Sciatic nerve (tissue), 2 donors: Measurements from ENCODE around the gene OSBPL1A. TPM values are rescaled to one million over a fixed set of nuclear protein-coding genes. Genes with fewer than 3 reads are reported as not detected.

ENCODE experiments used
- ATAC-seq: fragments of 200-7000 bp; cut with Tn5 transposase; one replicate; pipeline ENCODE4 v1.9.1; 2020; ENCODE audit warnings: mild to moderate bottlenecking, moderate library complexity
- DNase-seq: peaks from one replicate; pipeline ENCODE4 v3.0.0-alpha.2; 2020; ENCODE audit warnings: low spot score
- intact Hi-C: fragments of 100-400 bp; cut with DNase I; formaldehyde crosslinking; loops from one replicate; pipeline ENCODE4 v1.14.2; 2022
- total RNA-seq: library from RNA; stranded (reverse); fragmentation: NEBNext Ultra II Directional; extraction: Animal tissue kit (Norgen Biotek cat#: 25700); gene quantifications from one replicate; pipeline ENCODE4 v1.2.1, GENCODE V29; 2021
- donor health status: DM: no; HTN: no; CAD: no.
- donor health status: DM: no; HTN: no; CAD: no.

Gene OSBPL1A
- total RNA-seq, 1 donor from 2014 or later = 117 TPM

DNA sequence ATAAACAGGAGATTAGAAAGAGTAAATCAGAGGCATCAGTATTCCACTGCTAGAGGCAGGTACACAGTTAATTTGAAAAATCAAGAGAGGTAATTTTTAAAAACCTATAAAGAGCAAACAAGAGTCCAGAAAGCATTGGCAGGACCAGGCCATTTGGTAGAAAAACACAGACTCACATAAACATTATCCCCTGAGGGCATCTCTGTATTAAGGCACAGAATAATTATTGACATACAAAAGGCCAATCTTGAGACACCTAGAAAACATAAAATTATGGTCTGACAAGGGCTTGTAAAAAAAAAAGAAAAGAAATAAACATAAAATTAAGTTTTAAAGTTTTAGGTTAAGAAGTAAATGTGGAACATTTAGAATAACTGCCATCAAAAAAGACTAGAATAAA is 120.6 kb downstream of the OSBPL1A start:
- intact Hi-C loops = no loop called here
- no peak for ATAC-seq

DNA sequence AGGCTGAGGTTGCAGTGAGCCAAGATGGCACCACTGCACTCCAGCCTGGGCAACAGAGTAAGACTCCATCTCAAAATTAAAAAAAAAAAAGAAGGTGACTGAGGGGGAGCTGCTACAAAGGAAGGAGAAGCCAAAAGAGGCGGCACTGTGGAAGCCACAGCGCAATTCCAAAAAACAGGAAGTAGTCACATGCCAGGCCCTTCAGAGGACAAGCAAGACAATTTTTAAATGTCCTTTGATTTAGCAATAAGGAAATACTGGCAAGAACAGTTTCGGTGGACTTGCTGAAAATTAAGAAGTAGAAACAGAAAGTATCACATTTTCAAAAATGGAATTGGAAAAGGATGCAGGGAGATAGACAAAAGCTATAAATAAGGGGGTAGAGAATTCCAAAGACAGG is 122.8 kb downstream of the OSBPL1A start:
- no peak for ATAC-seq
- intact Hi-C loops = no loop called here
- DNase-seq = no peak

More for the DNA sequence above, 120.6 kb downstream of the OSBPL1A start:
- no peak for DNase-seq

DNA sequence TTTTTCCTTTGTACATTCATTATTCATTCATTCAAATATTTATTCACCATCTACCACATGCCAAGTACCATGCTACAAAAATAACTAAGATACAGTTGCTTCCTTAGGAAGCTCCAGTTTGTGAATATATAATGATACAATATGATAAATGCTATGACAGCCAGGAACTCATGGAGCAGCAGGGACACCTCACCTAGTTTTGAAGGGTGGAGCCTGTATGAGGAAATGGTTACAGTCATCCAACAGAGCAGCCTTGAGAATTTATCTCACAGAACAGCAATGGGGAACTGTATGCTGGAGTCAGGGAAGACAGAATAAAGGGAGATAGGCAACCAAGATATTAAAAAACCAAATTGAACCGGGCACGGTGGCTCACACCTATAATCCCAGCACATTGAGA is 124.0 kb downstream of the OSBPL1A start:
- ATAC-seq = no peak
- intact Hi-C loops = no loop called here

DNA sequence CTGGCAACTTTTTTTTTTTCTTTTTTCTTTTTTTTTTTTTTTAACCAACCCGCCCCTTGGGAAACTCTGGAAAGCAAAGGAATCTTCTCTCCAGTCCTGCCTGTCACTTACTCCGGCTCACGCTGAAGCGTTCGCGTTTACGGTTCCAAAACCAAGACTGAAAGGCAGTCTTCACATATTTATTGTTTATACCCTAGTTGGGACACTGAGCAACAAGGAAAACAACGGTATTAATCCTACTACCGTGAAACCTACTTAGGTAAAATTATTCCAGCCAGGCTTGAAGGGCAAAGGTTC is 125.4 kb downstream of the OSBPL1A start:
- intact Hi-C loops = no loop called here
- ATAC-seq = no peak
- DNase-seq = no peak

More for the DNA sequence above, 124.0 kb downstream of the OSBPL1A start:
- no peak for DNase-seq

DNA sequence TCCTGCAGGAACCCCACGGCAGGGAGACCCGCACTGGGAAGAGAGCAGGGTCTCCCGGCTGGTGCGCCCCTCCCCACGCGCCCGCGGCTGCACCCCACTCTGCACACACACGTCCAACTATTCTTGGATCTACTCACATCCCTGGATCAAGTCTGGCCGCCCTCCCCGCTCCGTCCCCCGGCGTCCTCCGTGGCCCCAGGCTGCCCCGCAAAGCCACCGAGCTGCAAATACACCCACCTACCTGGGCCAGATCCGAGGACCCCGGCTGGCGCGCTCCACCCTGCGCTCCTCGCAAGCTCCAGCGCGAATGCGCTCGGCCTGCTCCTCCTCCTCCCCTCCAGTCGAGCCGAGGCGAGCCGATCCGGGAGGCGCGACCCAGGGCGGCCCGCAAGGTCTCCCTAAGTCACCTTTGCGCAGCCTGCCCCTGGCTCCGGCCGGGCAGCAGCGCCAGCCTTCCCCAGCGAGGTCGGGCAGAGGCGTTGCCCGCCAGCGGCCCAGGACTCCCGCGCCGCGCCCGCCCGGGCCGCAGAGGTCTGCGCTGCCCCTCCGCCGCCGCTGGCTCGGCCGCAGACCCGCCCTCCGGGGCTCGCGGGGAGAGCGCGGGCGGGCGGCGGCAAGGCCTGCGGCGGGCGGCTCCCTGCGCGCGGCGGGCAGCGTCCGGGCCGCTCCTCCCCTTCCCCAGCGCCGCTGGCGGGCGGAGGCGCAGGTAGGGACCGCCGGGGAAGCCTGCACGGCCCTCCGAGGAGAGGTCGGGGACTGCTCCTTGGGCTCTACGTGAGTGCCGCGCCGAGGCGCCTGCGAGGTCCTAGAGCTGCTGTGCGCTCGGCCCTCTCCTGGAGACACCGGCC is 126.0 kb downstream of the OSBPL1A start:
- intact Hi-C loops = no loop called here
- DNase-seq (peak; percentile 84), ATAC-seq (peak; percentile 90)

DNA sequence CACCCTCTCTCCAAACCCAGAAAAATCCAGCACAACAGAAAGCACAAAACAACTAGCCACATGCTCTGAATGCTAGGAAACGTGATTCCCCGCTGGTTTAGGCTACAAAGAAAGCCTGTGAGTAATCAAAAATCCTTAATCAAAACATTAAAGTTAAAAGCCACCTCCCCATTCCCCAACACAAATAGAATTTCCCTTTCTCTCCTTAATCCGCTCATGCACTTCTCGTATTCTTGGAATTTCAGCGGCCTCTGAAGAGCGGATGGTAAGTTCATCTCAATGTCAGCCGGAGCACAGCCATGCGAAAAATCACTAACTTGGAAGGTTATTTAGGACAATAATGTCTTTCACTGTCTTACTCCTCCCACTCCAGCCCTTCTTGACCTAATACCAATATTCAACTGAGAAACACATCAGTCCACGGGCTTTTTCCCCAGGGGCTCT is 126.7 kb downstream of the OSBPL1A start:
- ATAC-seq (peak; percentile 83), DNase-seq (no peak)
- intact Hi-C loops = no loop called here

DNA sequence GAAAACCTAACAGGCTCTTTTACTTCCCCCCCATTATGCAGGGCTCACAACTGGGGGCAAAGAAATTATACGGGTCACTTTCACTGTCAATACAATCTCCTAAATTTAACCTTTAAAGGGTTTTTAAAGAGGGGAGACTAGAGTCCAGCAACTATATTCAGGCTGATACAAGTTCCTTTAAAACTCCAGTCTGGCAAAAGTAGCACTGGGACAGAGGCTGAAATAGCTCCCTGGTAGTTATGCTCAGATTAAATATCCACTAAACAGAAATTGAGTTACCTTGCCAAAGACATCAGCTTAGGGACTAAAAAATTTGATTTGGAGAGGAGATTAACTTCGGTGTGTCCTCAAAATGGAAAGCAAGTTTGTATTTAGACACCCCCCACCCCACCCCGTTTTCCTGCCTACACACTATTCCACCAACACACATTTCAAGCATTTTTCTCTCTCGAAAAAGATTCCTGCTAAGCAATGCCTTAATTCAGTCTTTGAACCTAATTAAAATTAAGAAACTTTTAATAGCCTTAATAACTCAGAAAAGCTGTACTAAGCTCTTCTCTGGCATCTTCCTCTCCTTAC is 127.2 kb downstream of the OSBPL1A start:
- intact Hi-C loops = no loop called here
- no peak for DNase-seq
- no peak for ATAC-seq

DNA sequence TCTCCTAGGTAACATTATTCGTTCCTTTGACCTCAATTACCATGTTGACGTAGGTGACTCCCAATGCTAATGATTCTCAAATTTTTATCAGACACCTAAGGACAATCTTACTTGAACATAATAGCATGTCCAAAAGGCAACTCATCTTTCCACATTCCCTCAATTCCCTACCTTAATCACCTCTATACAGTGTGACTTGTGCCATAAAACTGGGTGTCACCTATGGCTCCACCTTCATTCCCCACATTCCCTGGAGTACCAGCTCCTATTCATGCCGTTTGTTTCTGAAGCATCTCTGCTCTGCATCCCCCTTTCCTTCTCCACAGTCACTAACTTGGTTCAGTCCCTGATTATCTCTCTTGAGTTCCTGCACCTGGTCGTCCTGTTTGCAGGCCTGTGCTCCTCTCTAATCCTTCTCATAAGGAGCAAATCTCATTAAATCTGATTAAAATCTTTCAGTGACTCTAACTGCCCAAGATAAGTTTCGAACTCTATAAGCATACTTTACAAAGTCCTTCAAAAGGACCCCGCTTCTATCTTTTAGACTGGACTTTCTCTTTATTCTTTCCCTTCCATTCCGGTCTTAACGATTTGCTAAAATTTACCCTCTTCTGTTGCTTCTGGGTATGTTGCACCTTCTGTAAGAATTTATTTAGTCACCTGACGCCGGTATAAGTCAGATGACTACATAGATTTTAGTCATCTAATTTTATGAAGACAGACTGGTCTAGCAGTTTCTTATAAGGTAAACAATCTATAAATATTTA is 128.7 kb downstream of the OSBPL1A start:
- intact Hi-C loops = no loop called here
- DNase-seq = no peak
- ATAC-seq = no peak

DNA sequence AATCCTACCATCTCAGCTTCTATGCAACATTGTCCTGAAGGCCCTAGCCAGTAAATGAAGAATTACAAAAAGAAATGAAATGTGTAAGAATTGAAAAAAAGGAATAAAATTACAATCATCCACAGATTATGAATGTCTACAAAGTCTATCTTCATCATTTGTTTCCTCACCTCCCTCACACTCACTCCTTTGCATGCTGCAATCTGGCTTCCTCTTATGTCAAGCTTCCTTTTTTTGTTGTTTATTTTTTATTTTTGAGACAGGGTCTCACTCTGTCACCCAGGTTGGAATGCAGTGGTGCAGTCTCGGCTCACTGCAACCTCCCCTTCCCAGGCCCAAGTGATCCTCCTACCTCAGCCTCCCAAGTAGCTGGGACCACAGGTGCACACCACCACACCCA is 129.7 kb downstream of the OSBPL1A start:
- no peak for ATAC-seq
- no peak for DNase-seq
- intact Hi-C loops = no loop called here

DNA sequence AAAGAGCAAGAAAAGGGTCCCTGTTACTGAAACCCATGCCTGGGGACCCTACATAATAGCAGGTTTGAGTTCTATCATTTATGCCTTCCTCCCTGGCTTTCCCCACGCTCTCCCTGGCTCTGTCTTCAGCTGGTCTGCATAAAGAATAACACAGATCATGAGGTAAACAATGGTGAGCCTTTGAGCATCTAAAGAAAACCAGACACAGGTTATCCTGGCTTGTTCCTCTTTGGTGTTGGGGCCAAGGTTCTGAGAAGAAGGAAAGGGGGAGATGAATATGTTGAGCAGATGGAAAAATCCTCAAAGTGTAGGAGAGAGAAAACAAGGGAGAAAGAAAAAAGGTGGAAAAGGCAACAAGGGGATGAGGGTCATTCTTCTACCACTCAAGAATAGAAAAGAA is 131.5 kb downstream of the OSBPL1A start:
- intact Hi-C loops = no loop called here
- no peak for ATAC-seq
- no peak for DNase-seq

DNA sequence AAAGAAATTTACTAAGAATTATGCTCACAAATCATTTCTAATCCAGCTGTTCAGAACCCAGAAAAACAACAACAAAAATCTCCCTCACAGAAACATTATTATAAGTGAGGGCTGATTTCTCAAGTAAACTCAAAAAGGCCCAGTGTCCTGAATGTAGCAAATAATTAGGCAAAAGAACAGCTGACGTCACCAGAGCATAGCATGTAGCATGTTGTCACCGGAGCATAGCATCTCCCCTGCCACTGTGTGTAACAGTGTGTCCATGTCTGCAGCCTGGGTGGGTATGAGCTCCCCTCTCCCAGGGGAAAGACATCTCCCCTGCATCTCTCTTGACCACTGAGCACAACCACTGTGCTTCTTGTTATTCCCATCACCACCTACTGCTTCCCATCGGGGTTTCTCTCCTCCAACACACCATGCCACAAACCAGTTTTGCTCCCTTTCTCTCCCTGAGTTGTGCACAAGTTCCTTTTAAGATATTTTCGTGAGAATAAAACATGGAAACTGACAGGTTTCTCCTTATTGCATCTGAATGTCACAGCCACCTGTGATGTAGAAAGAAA is 132.0 kb downstream of the OSBPL1A start:
- intact Hi-C loops = no loop called here
- ATAC-seq (no peak), DNase-seq (no peak)

DNA sequence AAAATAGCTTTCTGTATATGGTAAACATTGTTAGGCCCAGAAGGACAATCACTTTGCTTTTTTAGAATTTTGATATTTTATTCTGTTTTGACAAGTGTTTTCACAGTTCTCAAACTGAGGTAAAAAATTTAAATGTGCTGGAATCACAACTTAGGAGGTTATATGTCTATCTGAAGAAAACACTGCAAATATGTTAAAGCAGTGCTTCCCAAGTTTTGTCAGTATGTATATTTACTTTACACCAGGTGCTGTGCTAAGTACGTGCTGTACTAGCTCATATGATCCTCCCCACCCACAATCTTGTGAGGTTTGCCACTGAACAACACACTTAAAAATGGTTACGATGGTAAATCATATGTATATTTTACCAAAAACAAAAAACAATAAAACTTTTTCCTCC is 134.6 kb downstream of the OSBPL1A start:
- ATAC-seq (no peak), DNase-seq (no peak)
- intact Hi-C loops = no loop called here

DNA sequence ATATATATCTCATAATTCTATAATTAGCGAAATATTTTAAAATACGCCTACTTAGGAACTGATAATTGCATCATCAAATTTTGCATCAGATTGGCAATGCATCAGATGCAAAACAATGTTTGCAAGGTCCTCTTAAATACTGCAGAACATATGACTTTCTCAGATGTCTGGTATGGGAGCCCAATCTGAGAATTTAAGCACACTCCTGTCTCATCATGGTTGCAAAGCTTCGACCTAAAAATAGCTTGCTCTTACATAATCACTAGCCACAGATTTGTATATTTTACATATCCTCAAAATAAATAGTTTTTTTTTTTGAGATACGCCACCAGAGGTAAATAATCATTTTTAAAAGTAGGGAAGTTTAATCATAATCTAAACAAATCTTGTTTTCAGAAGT is 135.5 kb downstream of the OSBPL1A start:
- intact Hi-C loops = no loop called here
- ATAC-seq (no peak), DNase-seq (no peak)

DNA sequence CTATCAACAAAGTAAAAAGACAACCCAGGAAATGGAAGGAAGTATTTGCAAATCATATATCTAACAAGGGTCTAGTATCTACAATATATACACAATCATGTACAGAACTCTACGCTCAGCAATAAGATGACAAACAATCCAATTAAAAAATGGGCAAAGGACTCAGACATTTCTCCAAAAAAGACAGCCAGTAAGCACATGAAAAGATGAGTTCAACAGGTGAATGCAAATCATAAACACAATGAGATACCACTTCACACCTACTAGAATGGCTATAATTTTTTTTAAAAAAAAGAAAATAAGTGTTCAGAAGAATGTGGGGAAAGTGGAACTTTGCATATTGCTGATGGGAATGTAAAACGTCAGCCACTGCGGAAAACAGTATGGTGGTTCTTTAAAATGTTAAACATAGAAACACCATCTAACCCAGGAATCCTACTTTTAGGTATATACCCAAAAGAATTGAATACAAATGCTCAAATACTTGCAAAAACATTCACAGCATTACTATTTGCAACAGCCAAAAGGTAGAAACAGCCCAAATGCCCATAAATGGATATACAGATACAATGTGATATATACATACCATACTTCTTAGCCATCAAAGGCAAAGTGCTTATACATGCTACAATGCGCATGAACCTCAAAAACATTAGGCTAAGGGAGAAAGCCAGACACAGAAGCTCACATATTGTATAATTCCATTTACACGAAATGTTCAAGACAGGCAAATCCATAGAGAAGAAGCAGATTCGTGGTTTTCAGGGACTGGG is 137.6 kb downstream of the OSBPL1A start:
- DNase-seq = no peak
- ATAC-seq = no peak
- intact Hi-C loops = no loop called here

DNA sequence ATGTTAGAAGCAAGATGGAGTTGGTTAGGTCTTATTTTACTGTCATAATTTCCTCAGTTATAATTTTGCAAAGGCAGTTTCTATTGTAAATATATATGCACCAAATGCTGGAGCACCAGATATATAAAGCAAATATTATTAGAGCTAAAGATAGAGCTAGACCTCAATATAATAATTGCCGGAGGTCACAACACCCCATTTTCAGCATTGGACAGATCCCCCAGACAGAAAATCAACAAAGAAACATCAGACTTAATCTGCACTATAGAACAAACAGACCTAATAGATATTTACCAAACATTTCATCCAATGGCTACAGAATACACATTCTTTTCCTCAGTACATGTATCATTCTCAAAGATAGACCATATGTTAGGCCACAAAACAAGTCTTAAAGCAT is 143.6 kb downstream of the OSBPL1A start:
- no peak for ATAC-seq
- no peak for DNase-seq
- intact Hi-C loops = no loop called here

DNA sequence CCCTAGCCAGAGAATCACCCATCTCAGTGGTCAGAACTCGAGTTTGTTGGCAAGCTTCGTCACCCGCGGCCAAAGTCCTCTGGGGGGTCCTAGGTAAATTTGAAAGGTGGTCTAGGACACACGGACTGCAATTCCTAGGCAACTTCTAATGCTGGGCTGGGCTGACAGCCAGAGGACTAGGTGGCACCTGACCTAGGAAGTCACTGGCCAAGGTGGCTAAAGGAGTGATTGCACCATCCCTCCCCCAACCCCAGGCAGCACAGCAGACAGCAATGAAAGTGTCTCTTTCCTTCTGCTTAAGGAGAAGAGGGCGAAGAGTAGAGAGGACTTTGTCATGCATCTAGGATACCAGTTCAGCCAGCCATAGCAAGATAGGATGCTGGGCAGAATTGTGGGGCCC is 147.9 kb downstream of the OSBPL1A start:
- intact Hi-C loops = no loop called here
- DNase-seq (no peak), ATAC-seq (no peak)

DNA sequence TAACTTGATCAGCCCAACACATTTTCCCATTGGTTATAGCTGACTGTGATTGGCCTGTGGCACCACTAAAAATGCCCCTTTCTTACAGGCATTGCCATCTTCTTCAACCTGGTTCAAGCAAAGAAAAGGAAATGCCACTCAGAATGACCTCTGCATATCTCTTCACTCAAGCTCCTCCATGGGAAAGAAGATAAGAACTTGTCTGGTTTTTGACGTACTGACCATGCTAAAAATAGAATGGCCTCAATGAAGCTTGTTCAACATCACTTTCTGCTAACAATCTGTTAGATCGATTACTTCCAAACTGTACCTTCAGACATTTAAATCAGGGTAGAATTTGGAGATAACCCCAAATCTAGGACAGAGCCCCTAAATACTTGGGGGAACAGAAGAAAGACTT is 149.3 kb downstream of the OSBPL1A start:
- DNase-seq (no peak), ATAC-seq (no peak)
- intact Hi-C loops = no loop called here

DNA sequence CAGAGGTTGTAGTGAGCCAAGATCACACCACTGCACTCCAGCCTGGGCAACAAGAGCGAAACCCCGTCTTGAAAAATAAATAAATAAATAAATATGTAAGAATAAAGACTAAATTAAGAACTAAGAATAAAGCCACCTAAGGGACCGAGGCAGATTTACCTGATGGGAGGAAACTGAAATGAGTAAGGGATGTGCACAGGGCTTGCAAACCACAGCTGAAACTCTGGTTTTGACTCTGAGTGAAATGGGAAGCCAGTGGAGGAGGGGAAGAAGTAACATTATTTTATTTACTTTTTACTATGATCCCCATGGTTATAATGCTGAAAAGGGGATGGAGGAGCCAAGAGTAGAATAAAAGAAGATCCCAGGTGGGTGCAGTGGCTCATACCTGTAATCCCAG is 151.5 kb downstream of the OSBPL1A start:
- intact Hi-C loops = no loop called here
- ATAC-seq (no peak), DNase-seq (no peak)

DNA sequence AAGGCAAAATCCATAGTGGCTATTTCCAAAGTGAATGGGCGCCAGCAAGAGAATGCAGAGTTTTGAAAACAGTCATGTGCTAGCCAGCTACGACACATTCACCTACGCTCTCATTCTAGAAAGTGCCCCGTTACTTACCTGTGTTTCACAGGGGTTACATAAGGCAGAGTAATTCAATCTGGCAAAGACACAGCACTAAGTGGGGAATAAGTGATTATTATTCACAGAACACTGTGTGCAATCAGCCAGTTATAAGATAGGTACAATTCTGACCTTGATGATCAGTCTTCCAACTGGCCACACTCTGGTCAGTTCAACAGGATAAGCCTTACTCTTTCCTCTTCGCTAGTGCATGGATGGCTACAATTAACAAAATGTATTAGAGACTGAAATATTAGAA is 152.9 kb downstream of the OSBPL1A start:
- ATAC-seq (no peak), DNase-seq (no peak)
- intact Hi-C loops = no loop called here
